Kidney (tissue), 14 donors: Measurements from ENCODE around the gene CKM. TPM values are rescaled to one million over a fixed set of nuclear protein-coding genes. Genes with fewer than 3 reads are reported as not detected.

Experiments
- DNase-seq, 5 donors: peaks; one replicate each; pipeline ENCODE4 v3.0.0-alpha.2; 2013 to 2020
- FAIRE-seq: peaks from 2 replicates; lab custom pipeline; 2012; peaks lifted over from hg19 to GRCh38; lab: Jason Lieb, UNC
- H3K27ac ChIP-seq, 2 donors: one replicate each; pipeline ENCODE4 v1.7.0; 2013; ENCODE audit warnings: low read depth in 2 of 2, low read length in 2 of 2, inconsistent platforms in 1 of 2
- H3K27me3 ChIP-seq: one replicate; pipeline ENCODE4 v1.7.1; 2013; ENCODE audit warnings: low read length, inconsistent platforms; ENCODE audit not compliant: control insufficient read depth, insufficient read depth
- H3K36me3 ChIP-seq, 3 donors: one replicate each; pipeline versions ENCODE4 v1.7.0 to v1.7.1; 2013; ENCODE audit warnings: low read length in 3 of 3, control low read depth in 1 of 3, inconsistent platforms in 1 of 3; ENCODE audit not compliant: insufficient read depth in 3 of 3, control insufficient read depth in 2 of 3
- H3K4me1 ChIP-seq, 3 donors: one replicate each; pipeline versions ENCODE4 v1.7.0 to v1.7.1; 2013; ENCODE audit warnings: low read length in 3 of 3, inconsistent platforms in 1 of 3, low read depth in 1 of 3; ENCODE audit not compliant: control insufficient read depth in 2 of 3, insufficient read depth in 2 of 3
- H3K4me3 ChIP-seq, 3 donors: one replicate each; pipeline versions ENCODE4 v1.7.0 to v1.8.1; 2013; ENCODE audit warnings: low read length in 3 of 3, control low read depth in 1 of 3, inconsistent platforms in 1 of 3
- H3K9ac ChIP-seq, 3 donors: one replicate each; pipeline versions ENCODE4 v1.7.0 to v1.7.1; 2013; ENCODE audit warnings: low read length in 3 of 3, control low read depth in 1 of 3, inconsistent platforms in 1 of 3
- H3K9me3 ChIP-seq, 3 donors: one replicate each; pipeline versions ENCODE4 v1.7.0 to v1.7.1; 2013; ENCODE audit warnings: low read length in 3 of 3, control low read depth in 1 of 3, inconsistent platforms in 1 of 3; ENCODE audit not compliant: control insufficient read depth in 2 of 3, insufficient read depth in 1 of 3
- intact Hi-C: fragments of 100-400 bp; cut with DNase I; formaldehyde crosslinking; loops from one replicate; pipeline ENCODE4 v1.11.1; 2022
- polyA plus RNA-seq: library from polyadenylated mRNA; stranded (reverse); fragments of 350-450 nt; fragmentation: Illumina TruSeq; extraction: RNeasy Lipid Tissue Mini Kit (QIAGEN cat#74804); gene quantifications from one replicate; pipeline ENCODE4 v1.2.3, GENCODE V29; 2014; ENCODE audit warnings: low read depth, low replicate concordance; ENCODE audit not compliant: insufficient read depth
- total RNA-seq: library from RNA; stranded (reverse); fragmentation: NEBNext Ultra II Directional; extraction: Animal tissue kit (Norgen Biotek cat#: 25700); gene quantifications from one replicate; pipeline ENCODE4 v1.2.1, GENCODE V29; 2021
- TF ChIP-seq, protein P1 (sequence below): IDR thresholded peaks from 3 replicates; pipeline ENCODE4 v1.5.1; 2012; ENCODE audit warnings: mild to moderate bottlenecking, moderate library complexity, borderline replicate concordance; ENCODE audit not compliant: insufficient read depth; ENCODE audit errors: extremely low read depth
- donor health status: control.
- donor health status: control.
- donor health status: control.
- donor health status: control.
- donor health status: control.
- donor health status: DM: yes; HTN: yes; CAD: no.
- donor health status: Normal renal cell carcinoma (clear cell type).

Gene CKM
- total and polyA plus RNA-seq, 2 donors from 2014 or later, result 1.3 TPM; not detected in 1

DNA sequence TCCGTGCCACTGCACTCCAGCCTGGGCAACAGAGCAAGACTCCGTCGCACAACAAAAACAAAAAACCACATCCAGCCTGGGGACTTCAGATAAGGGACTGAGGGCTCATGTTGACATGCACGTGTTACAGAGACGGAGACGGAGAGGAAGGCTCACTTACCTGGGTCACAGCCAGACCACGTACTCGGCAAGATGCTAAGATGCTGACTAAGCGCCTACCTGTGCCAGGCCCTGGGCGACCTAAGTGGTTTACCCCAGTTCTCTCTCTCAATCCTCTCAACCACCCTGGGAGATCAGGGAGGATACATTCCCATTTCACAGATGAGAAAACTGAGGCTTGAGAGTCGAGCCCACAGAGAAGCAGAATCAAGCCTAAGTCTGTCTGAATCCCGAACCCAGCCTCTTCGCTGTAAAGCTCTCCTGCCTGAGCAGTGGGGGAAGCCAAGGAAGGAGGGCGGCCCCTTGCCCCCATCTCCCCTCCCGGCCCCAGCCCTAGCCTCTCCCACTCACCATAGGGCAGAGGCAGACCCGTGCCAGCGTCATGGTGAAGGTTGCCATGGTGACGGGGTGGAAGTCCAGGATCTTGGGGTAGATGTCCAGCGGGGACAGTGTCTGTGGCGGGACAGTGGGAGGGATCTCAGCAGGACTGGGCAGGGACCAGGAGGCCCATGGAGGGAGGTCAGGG, 34.2 kb upstream of the CKM start:
- TF ChIP-seq, protein P1, sequence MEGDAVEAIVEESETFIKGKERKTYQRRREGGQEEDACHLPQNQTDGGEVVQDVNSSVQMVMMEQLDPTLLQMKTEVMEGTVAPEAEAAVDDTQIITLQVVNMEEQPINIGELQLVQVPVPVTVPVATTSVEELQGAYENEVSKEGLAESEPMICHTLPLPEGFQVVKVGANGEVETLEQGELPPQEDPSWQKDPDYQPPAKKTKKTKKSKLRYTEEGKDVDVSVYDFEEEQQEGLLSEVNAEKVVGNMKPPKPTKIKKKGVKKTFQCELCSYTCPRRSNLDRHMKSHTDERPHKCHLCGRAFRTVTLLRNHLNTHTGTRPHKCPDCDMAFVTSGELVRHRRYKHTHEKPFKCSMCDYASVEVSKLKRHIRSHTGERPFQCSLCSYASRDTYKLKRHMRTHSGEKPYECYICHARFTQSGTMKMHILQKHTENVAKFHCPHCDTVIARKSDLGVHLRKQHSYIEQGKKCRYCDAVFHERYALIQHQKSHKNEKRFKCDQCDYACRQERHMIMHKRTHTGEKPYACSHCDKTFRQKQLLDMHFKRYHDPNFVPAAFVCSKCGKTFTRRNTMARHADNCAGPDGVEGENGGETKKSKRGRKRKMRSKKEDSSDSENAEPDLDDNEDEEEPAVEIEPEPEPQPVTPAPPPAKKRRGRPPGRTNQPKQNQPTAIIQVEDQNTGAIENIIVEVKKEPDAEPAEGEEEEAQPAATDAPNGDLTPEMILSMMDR, result no peak
- no peaks in the 10 kb centered on the region for H3K27me3 ChIP-seq
- intact Hi-C loops, result no loop called here
- H3K4me3 ChIP-seq, result no peak overlapping the region
- H3K9me3 ChIP-seq, result no peaks in the 10 kb centered on the region
- no peaks in the 10 kb centered on the region for H3K4me1 ChIP-seq
- no peak overlapping the region for H3K27ac ChIP-seq
- DNase-seq, result no peak
- H3K9ac ChIP-seq, result no peak overlapping the region
- no peak for FAIRE-seq
- H3K36me3 ChIP-seq, result peaks cover 0 to 15% (median 3%) of the 10 kb centered on the region in 3 donors

DNA sequence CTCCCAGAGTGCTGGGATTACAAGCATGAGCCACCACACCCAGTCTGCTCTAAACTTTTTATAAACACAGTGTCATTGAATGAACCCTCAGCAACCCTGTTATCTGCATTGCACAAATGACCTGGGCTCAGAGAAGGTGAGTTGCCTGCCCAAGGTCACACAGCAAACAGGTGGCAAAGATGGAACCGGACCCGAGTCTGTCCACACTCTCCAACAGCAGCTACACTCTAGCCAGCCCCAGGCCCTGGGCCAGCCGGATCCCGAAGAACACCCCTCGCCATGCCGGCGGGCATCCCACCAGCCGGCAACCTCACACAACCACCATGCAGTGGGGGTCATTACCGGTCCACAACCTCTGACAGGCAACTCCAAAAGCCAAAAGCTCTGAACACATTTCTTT, 33.2 kb upstream of the CKM start:
- no peak for FAIRE-seq
- intact Hi-C loops, result no loop called here
- Histone ChIP-seq H3K9me3 (no peaks in the 10 kb centered on the region), H3K4me1 (no peaks in the 10 kb centered on the region), H3K4me3 (no peak overlapping the region), H3K27me3 (no peaks in the 10 kb centered on the region), H3K9ac (no peak overlapping the region), H3K27ac (no peak overlapping the region), H3K36me3 (peaks cover 0 to 8% (median 3%) of the 10 kb centered on the region in 3 donors)
- TF ChIP-seq, protein P1, result no peak
- no peak for DNase-seq

DNA sequence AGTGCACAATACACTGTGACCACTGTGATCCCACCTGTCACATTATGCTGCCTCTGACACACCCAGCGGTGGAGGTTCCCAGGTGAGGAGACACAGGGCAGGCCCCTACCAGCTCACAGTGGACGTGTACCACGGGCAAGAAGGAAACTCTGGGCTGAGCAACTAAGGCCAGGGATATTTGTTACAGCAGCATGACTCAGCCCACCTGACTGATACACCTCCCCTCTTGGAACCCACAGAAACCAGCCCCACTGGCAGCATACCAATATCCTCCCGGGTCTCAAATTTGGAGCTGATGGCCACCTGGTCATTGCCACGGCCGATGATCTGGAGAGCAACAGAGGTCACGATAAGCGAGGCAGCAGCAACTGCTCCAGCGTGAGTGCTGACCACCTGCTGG, 32.7 kb upstream of the CKM start:
- Histone ChIP-seq H3K36me3 (peaks cover 0 to 8% (median 3%) of the 10 kb centered on the region in 3 donors), H3K9me3 (no peaks in the 10 kb centered on the region)
- no peak for FAIRE-seq

More for the DNA sequence above, 32.7 kb upstream of the CKM start:
- no peak overlapping the region for H3K9ac ChIP-seq
- TF ChIP-seq, protein P1, result no peak
- H3K4me1 ChIP-seq, result no peaks in the 10 kb centered on the region
- H3K27me3 ChIP-seq, result no peaks in the 10 kb centered on the region
- no peak overlapping the region for H3K27ac ChIP-seq
- no peak for DNase-seq
- H3K4me3 ChIP-seq, result no peak overlapping the region
- intact Hi-C loops, result no loop called here
